WTC11 (cell line): ENCODE measurements around the gene ZCCHC9. TPM values are rescaled to one million over a fixed set of nuclear protein-coding genes. Genes with fewer than 3 reads are reported as not detected.

Experiments
- ATAC-seq: fragments of 200-7000 bp; cut with Tn5 transposase; 2 replicates; pipeline ENCODE4 v1.10.0; 2021; ENCODE audit warnings: mild to moderate bottlenecking, moderate library complexity
- CTCF ChIA-PET: fragments of 300-600 bp; sonication (Branson Sonifier 250); formaldehyde crosslinking; loops from one replicate; lab custom pipeline; 2021; ENCODE audit warnings: antibody characterized with exemption; lab: Charles Lee
- POLR2A ChIA-PET: fragments of 350-600 bp; sonication (Branson Sonifier 250); formaldehyde crosslinking; loops from one replicate; lab custom pipeline; 2021; ENCODE audit warnings: antibody characterized with exemption; lab: Charles Lee
- DNase-seq: peaks from one replicate; pipeline ENCODE4 v3.0.0; 2021; ENCODE audit warnings: low spot score
- H3K27ac Mint-ChIP-seq: 2 replicates; pipeline ENCODE4 v1.8.0; 2021; ENCODE audit warnings: mixed read lengths
- H3K27me3 Mint-ChIP-seq: 2 replicates; pipeline ENCODE4 v1.8.0; 2021; ENCODE audit warnings: low read depth, mild to moderate bottlenecking, moderate library complexity, mixed read lengths
- H3K36me3 Mint-ChIP-seq: 2 replicates; pipeline ENCODE4 v1.8.0; 2021; ENCODE audit warnings: mixed read lengths
- H3K4me1 Mint-ChIP-seq: 2 replicates; pipeline ENCODE4 v1.8.0; 2022; ENCODE audit warnings: mixed read lengths
- H3K4me3 Mint-ChIP-seq: 2 replicates; pipeline ENCODE4 v1.8.0; 2021; ENCODE audit warnings: mild to moderate bottlenecking, moderate library complexity, mixed read lengths
- H3K9me3 Mint-ChIP-seq: 2 replicates; pipeline ENCODE4 v1.8.0; 2021; ENCODE audit warnings: mixed read lengths
- ATF6 ChIP-seq: sonication (generic); formaldehyde crosslinking; IDR thresholded peaks from 2 replicates; pipeline ENCODE4 v1.8.1; 2023; ENCODE audit warnings: mild to moderate bottlenecking, missing genetic modification reagents
- CDX4 ChIP-seq: fragments of 250-450 bp; sonication (Bioruptor Pico); IDR thresholded peaks from 2 replicates; pipeline ENCODE4 v1.9.0; 2021; ENCODE audit warnings: moderate library complexity, mild to moderate bottlenecking, inconsistent platforms, borderline replicate concordance
- ERG ChIP-seq: fragments of 250-450 bp; sonication (Bioruptor Pico); IDR thresholded peaks from 2 replicates; pipeline ENCODE4 v1.8.0; 2021; ENCODE audit warnings: mild to moderate bottlenecking
- ETV6 ChIP-seq: sonication (generic); formaldehyde crosslinking; IDR thresholded peaks from 2 replicates; pipeline ENCODE4 v1.8.1; 2022; ENCODE audit warnings: mild to moderate bottlenecking, missing genetic modification reagents
- GTF2I ChIP-seq: fragments of 250-450 bp; sonication (Bioruptor Pico); conservative IDR thresholded peaks from 2 replicates; pipeline ENCODE4 v1.4.0; 2021; ENCODE audit warnings: mild to moderate bottlenecking
- JUN ChIP-seq: sonication (generic); formaldehyde crosslinking; IDR thresholded peaks from 2 replicates; pipeline ENCODE4 v1.8.0; 2023; ENCODE audit warnings: mild to moderate bottlenecking, missing genetic modification reagents
- NR3C1 ChIP-seq: sonication (generic); formaldehyde crosslinking; conservative IDR thresholded peaks from 2 replicates; pipeline ENCODE4 v1.8.1; 2023; ENCODE audit warnings: low read depth, mild to moderate bottlenecking, missing genetic modification reagents
- OVOL2 ChIP-seq: fragments of 250-450 bp; sonication (Bioruptor Pico); IDR thresholded peaks from 2 replicates; pipeline ENCODE4 v1.9.0; 2021; ENCODE audit warnings: mild to moderate bottlenecking, borderline replicate concordance
- PRRX2 ChIP-seq: fragments of 250-450 bp; sonication (Bioruptor Pico); IDR thresholded peaks from 2 replicates; pipeline ENCODE4 v1.8.0; 2021; ENCODE audit warnings: mild to moderate bottlenecking
- TEAD4 ChIP-seq: sonication (generic); formaldehyde crosslinking; IDR thresholded peaks from 2 replicates; pipeline ENCODE4 v1.8.0; 2022; ENCODE audit warnings: mild to moderate bottlenecking, missing genetic modification reagents
- ZNF138 ChIP-seq: sonication (generic); formaldehyde crosslinking; conservative IDR thresholded peaks from 2 replicates; pipeline ENCODE4 v1.8.1; 2022; ENCODE audit warnings: mild to moderate bottlenecking, moderate library complexity, missing genetic modification reagents
- ZNF396 ChIP-seq: fragments of 250-450 bp; sonication (Bioruptor Pico); IDR thresholded peaks from 2 replicates; pipeline ENCODE4 v1.8.0; 2021; ENCODE audit warnings: mild to moderate bottlenecking, moderate library complexity, borderline replicate concordance
- ZNF416 ChIP-seq: fragments of 250-450 bp; sonication (Bioruptor Pico); IDR thresholded peaks from 2 replicates; pipeline ENCODE4 v1.9.0; 2021; ENCODE audit warnings: mild to moderate bottlenecking, inconsistent platforms
- total RNA-seq: library from RNA; stranded (reverse); gene quantifications from 3 replicates; pipeline ENCODE4 v1.2.3, GENCODE V29; 2021
- TF ChIP-seq, protein P1 (sequence below): fragments of 250-450 bp; sonication (Bioruptor Pico); IDR thresholded peaks from 2 replicates; pipeline ENCODE4 v1.9.0; 2021; ENCODE audit warnings: mild to moderate bottlenecking, borderline replicate concordance
- TF ChIP-seq, protein P2 (sequence below): fragments of 250-450 bp; sonication (Bioruptor Pico); IDR thresholded peaks from 2 replicates; pipeline ENCODE4 v1.9.0; 2021; ENCODE audit warnings: mild to moderate bottlenecking
- TF ChIP-seq, protein P3 (sequence below): sonication (generic); formaldehyde crosslinking; IDR thresholded peaks from 2 replicates; pipeline ENCODE4 v1.8.0; 2023; ENCODE audit warnings: mild to moderate bottlenecking, missing genetic modification reagents
- TF ChIP-seq, protein P4 (sequence below): sonication (generic); formaldehyde crosslinking; IDR thresholded peaks from 2 replicates; pipeline ENCODE4 v1.8.0; 2023; ENCODE audit warnings: missing genetic modification reagents
- TF ChIP-seq, protein P5 (sequence below): sonication (generic); formaldehyde crosslinking; IDR thresholded peaks from 2 replicates; pipeline ENCODE4 v1.8.0; 2022; ENCODE audit warnings: mild to moderate bottlenecking, missing genetic modification reagents

The ZCCHC9 gene
- total RNA-seq, 1 experiment from 2014 or later: 30.8 TPM

- no peak for TF ChIP-seq ATF6 (CRISPR knock-in tag)
- TF ChIP-seq, protein P1, sequence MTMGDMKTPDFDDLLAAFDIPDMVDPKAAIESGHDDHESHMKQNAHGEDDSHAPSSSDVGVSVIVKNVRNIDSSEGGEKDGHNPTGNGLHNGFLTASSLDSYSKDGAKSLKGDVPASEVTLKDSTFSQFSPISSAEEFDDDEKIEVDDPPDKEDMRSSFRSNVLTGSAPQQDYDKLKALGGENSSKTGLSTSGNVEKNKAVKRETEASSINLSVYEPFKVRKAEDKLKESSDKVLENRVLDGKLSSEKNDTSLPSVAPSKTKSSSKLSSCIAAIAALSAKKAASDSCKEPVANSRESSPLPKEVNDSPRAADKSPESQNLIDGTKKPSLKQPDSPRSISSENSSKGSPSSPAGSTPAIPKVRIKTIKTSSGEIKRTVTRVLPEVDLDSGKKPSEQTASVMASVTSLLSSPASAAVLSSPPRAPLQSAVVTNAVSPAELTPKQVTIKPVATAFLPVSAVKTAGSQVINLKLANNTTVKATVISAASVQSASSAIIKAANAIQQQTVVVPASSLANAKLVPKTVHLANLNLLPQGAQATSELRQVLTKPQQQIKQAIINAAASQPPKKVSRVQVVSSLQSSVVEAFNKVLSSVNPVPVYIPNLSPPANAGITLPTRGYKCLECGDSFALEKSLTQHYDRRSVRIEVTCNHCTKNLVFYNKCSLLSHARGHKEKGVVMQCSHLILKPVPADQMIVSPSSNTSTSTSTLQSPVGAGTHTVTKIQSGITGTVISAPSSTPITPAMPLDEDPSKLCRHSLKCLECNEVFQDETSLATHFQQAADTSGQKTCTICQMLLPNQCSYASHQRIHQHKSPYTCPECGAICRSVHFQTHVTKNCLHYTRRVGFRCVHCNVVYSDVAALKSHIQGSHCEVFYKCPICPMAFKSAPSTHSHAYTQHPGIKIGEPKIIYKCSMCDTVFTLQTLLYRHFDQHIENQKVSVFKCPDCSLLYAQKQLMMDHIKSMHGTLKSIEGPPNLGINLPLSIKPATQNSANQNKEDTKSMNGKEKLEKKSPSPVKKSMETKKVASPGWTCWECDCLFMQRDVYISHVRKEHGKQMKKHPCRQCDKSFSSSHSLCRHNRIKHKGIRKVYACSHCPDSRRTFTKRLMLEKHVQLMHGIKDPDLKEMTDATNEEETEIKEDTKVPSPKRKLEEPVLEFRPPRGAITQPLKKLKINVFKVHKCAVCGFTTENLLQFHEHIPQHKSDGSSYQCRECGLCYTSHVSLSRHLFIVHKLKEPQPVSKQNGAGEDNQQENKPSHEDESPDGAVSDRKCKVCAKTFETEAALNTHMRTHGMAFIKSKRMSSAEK (CRISPR knock-in tag): 0 out of 2 replicates have a peak, but pooled peaks have one; percentile 14
- TF ChIP-seq, protein P2, sequence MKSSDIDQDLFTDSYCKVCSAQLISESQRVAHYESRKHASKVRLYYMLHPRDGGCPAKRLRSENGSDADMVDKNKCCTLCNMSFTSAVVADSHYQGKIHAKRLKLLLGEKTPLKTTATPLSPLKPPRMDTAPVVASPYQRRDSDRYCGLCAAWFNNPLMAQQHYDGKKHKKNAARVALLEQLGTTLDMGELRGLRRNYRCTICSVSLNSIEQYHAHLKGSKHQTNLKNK (CRISPR knock-in tag): no peak
- TF ChIP-seq ETV6: peak; percentile 97
- no peak for TF ChIP-seq ERG
- no peak for TF ChIP-seq PRRX2 (CRISPR knock-in tag)
- TF ChIP-seq ZNF396 (CRISPR knock-in tag): no peak
- TF ChIP-seq, protein P3, sequence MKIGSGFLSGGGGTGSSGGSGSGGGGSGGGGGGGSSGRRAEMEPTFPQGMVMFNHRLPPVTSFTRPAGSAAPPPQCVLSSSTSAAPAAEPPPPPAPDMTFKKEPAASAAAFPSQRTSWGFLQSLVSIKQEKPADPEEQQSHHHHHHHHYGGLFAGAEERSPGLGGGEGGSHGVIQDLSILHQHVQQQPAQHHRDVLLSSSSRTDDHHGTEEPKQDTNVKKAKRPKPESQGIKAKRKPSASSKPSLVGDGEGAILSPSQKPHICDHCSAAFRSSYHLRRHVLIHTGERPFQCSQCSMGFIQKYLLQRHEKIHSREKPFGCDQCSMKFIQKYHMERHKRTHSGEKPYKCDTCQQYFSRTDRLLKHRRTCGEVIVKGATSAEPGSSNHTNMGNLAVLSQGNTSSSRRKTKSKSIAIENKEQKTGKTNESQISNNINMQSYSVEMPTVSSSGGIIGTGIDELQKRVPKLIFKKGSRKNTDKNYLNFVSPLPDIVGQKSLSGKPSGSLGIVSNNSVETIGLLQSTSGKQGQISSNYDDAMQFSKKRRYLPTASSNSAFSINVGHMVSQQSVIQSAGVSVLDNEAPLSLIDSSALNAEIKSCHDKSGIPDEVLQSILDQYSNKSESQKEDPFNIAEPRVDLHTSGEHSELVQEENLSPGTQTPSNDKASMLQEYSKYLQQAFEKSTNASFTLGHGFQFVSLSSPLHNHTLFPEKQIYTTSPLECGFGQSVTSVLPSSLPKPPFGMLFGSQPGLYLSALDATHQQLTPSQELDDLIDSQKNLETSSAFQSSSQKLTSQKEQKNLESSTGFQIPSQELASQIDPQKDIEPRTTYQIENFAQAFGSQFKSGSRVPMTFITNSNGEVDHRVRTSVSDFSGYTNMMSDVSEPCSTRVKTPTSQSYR (CRISPR knock-in tag): no peak
- 0 out of 2 replicates have a peak, but pooled peaks have one; percentile 31 for TF ChIP-seq TEAD4 (CRISPR knock-in tag)
- TF ChIP-seq ZNF138 (CRISPR knock-in tag): no peak
Measured at GRCh38 chr5:81301271-81302015, at the start of gene ZCCHC9 (continued).

- Mint-ChIP-seq H3K4me3 (no peak overlapping the region), H3K27ac (no peak overlapping the region), H3K9me3 (no peaks in the 10 kb centered on the region), H3K27me3 (no peaks in the 10 kb centered on the region), H3K36me3 (peaks cover 6% of the 10 kb centered on the region; the same call in 1 of the 2 replicates), H3K4me1 (peaks cover 30% of the 10 kb centered on the region)
- DNase-seq (no peak), ATAC-seq (no peak)
- ChIA-PET POLR2A (no interaction called here), CTCF (no interaction called here)
- TF ChIP-seq, protein P4, sequence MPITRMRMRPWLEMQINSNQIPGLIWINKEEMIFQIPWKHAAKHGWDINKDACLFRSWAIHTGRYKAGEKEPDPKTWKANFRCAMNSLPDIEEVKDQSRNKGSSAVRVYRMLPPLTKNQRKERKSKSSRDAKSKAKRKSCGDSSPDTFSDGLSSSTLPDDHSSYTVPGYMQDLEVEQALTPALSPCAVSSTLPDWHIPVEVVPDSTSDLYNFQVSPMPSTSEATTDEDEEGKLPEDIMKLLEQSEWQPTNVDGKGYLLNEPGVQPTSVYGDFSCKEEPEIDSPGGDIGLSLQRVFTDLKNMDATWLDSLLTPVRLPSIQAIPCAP: no peak
- TF ChIP-seq CDX4 (no peak), NR3C1 (CRISPR knock-in tag) (no peak), GTF2I (CRISPR knock-in tag) (no peak), ZNF416 (no peak), OVOL2 (CRISPR knock-in tag) (no peak), JUN (CRISPR knock-in tag) (no peak)
- TF ChIP-seq, protein P1 (CRISPR knock-in tag): no peak
- TF ChIP-seq, protein P5, sequence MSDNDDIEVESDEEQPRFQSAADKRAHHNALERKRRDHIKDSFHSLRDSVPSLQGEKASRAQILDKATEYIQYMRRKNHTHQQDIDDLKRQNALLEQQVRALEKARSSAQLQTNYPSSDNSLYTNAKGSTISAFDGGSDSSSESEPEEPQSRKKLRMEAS: no peak
Measured at GRCh38 chr5:81251922-81252321, 49.5 kb upstream of the ZCCHC9 start.
